NT2/D1 (cell line): Measurements from ENCODE around the gene TMEM231.

Experiments
- SUZ12 ChIP-seq: IDR thresholded peaks from 2 replicates; pipeline ENCODE4 v1.6.1; 2011; ENCODE audit not compliant: insufficient read length, insufficient read depth; ENCODE audit errors: extremely low read depth
- YY1 ChIP-seq: IDR thresholded peaks from 2 replicates; pipeline ENCODE4 v1.6.1; 2011; ENCODE audit not compliant: insufficient read length, insufficient read depth
- ZNF274 ChIP-seq: IDR thresholded peaks from 2 replicates; pipeline ENCODE4 v1.6.1; 2011; ENCODE audit warnings: mild to moderate bottlenecking, low read depth, low read length

DNA sequence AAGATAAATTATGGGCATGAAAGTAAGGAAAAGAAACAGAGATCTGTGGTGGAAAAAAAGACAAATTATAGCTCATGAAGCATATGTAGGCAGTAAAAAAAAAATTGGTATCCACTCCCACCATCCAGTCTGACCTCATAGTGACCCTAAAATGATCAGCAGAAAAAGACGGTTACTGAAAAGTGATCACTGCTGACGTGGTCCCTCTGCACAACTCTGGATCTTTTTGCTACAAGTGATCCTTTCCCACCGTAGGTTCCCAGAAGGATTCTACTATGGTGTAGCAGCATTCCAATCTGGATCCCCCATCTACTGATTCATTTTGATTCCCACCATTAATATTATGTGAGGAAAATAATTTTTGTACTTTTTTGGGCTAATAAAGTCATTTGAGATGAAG is 49.9 kb downstream of the TMEM231 start:
- TF ChIP-seq ZNF274 = no peak
- TF ChIP-seq YY1 = no peak
- TF ChIP-seq SUZ12 = no peak
